DMS114 treated with DMSO at 0.1 percent for 48 hours (cell line): ENCODE data around the gene ARRDC1.
"Not testable (repeated sequence)": the region's sequence is repeated elsewhere in the genome, so short reads cannot be mapped to it uniquely, and the experiment has no call there.

Source experiments
- DNase-seq: peaks from one replicate; lab custom pipeline; 2025; ENCODE audit not compliant: unreplicated experiment; lab: John Stamatoyannopoulos, UW

The ARRDC1 gene

GRCh38 chr9:137583347-137583746, 22.1 kb upstream of the ARRDC1 start:
- DNase-seq = no peak

GRCh38 chr9:137583957-137584356, 21.5 kb upstream of the ARRDC1 start:
- DNase-seq = no peak

- no peak for DNase-seq
Observed at GRCh38 chr9:137586854-137587253, 18.6 kb upstream of the ARRDC1 start.

- no peak for DNase-seq
Observed at GRCh38 chr9:137588311-137588710, 17.2 kb upstream of the ARRDC1 start.

GRCh38 chr9:137588891-137589290, 16.6 kb upstream of the ARRDC1 start:
- DNase-seq = no peak

GRCh38 chr9:137589441-137590122, 15.9 kb upstream of the ARRDC1 start:
- DNase-seq = no peak

GRCh38 chr9:137590123-137590468, 15.4 kb upstream of the ARRDC1 start:
- DNase-seq = no peak

GRCh38 chr9:137590469-137591383, 14.8 kb upstream of the ARRDC1 start, which contains the start of gene ZMYND19:
TSS of gene ZMYND19 (minus strand) at chr9:137590512. CDS start at chr9:137590263, 249 bp downstream.
- DNase-seq = peak; percentile 64

- DNase-seq = no peak
Observed at GRCh38 chr9:137592767-137593166, 12.7 kb upstream of the ARRDC1 start.

GRCh38 chr9:137593176-137593575, 12.3 kb upstream of the ARRDC1 start:
- DNase-seq = no peak

GRCh38 chr9:137596577-137596976, 8.9 kb upstream of the ARRDC1 start:
- not testable (repeated sequence) for DNase-seq

GRCh38 chr9:137598943-137599342, 6.5 kb upstream of the ARRDC1 start:
- DNase-seq = no peak

- no peak for DNase-seq
Observed at GRCh38 chr9:137602661-137603060, 2.8 kb upstream of the ARRDC1 start.

- DNase-seq = no peak
Observed at GRCh38 chr9:137603879-137604278, 1.6 kb upstream of the ARRDC1 start.

- DNase-seq = no peak
Observed at GRCh38 chr9:137604345-137605086, 970 bp upstream of the ARRDC1 start.

- DNase-seq = no peak
Observed at GRCh38 chr9:137606005-137606621, 627 bp downstream of the ARRDC1 start.

GRCh38 chr9:137606734-137607138, 1.2 kb downstream of the ARRDC1 start:
- DNase-seq = no peak

- DNase-seq = no peak
Observed at GRCh38 chr9:137607141-137607857, 1.8 kb downstream of the ARRDC1 start.

- DNase-seq = no peak
Observed at GRCh38 chr9:137610944-137611343, 5.5 kb downstream of the ARRDC1 start.
